Measurements from ENCODE around the gene IFITM5. TPM values are rescaled to one million over a fixed set of nuclear protein-coding genes. Genes with fewer than 3 reads are reported as not detected.
A peak's percentile ranks its signal among the peaks of the same experiment; 100 is the strongest.

IFITM5 gene
- total RNA-seq, 1 experiment from 2014 or later: not detected

- H3K4me3 Mint-ChIP-seq: peak overlapping the region; percentile 63 to 83
These were observed 9.4 kb downstream of the IFITM5 start for GRCh38 chr11:289712-290620.

More at GRCh38 chr11:289712-290620, 9.4 kb downstream of the IFITM5 start:
- Histone ChIP-seq H3K9me3 (ENCODE audit: control insufficient read depth, low read depth, low read length) (no peaks in the 10 kb centered on the region), H2BK120ac (ENCODE audit: low read depth, low read length, poor library complexity, severe bottlenecking) (no peak overlapping the region), H2BK20ac (ENCODE audit: low read depth, low read length, poor library complexity, severe bottlenecking) (no peak overlapping the region), H3T11ph (ENCODE audit: low read length) (no peak overlapping the region), H4K5ac (ENCODE audit: insufficient read length, low read depth, low read length) (no peak overlapping the region), H4K8ac (replicated peaks; ENCODE audit: insufficient read length, low read depth, low read length) (no peak overlapping the region), H4K91ac (ENCODE audit: insufficient read length, low read depth, low read length) (no peak overlapping the region), H3K9ac (ENCODE audit: extremely low read depth, insufficient read length, low read length) (no peak overlapping the region), H3K4ac (ENCODE audit: low read depth, low read length) (no peak overlapping the region), H3K23me2 (ENCODE audit: insufficient read length, low read depth, low read length, poor library complexity, severe bottlenecking) (peaks cover 9% of the 10 kb centered on the region), H2AFZ (ENCODE audit: low read length) (no peak overlapping the region), H3K14ac (ENCODE audit: insufficient read depth, low read length) (peak overlapping the region; percentile 1; the same call in 1 of the 2 replicates), H3K79me2 (ENCODE audit: insufficient read depth, low read length) (no peaks in the 10 kb centered on the region), H3K18ac (ENCODE audit: insufficient read length, low read depth, low read length) (no peak overlapping the region), H3K27ac (ENCODE audit: insufficient read length, low read depth, low read length) (no peak overlapping the region), H3K56ac (ENCODE audit: insufficient read length, low read depth, low read length) (no peak overlapping the region), H2AK5ac (ENCODE audit: insufficient read length, low read length) (no peak overlapping the region), H3K23ac (ENCODE audit: insufficient read length, low read depth, low read length) (no peak overlapping the region), H2BK12ac (ENCODE audit: insufficient read length, low read depth, low read length) (no peak overlapping the region), H3K4me2 (ENCODE audit: insufficient read depth, insufficient read length, low read length) (peak overlapping the region; percentile 5), H2BK5ac (ENCODE audit: insufficient read length, low read length) (no peak overlapping the region), H3K4me1 (ENCODE audit: insufficient read depth, low read length) (no peaks in the 10 kb centered on the region), H3K27me3 (ENCODE audit: insufficient read depth, low read length) (peaks cover 7% of the 10 kb centered on the region; the same call in 1 of the 2 replicates), H4K20me1 (ENCODE audit: control insufficient read depth, insufficient read depth, insufficient read length) (no peaks in the 10 kb centered on the region), H3K79me1 (ENCODE audit: insufficient read depth, low read depth, low read length, poor library complexity, severe bottlenecking) (no peaks in the 10 kb centered on the region), H2BK15ac (ENCODE audit: low read depth, low read length) (no peak overlapping the region)
- TF ChIP-seq CTCF (conservative IDR thresholded peaks at IDR 0.05): no peak
- WGBS (ENCODE audit: extremely low coverage, insufficient read length, low lambda C conversion rate): no CpG with 5 or more reads among the region's 48 CpGs
- no peaks in the 10 kb centered on the region for H3K9me3 Mint-ChIP-seq
- peaks cover 13% of the 10 kb centered on the region for H3K27me3 Mint-ChIP-seq (ENCODE audit: low read depth)
- peaks cover 15 to 36% (median 21%) of the 10 kb centered on the region in 3 experiments for H3K36me3 Mint-ChIP-seq (ENCODE audit: insufficient read depth in 1 of 3, low read depth in 3 of 3)
- DNase-seq: no peak
- H3K4me1 Mint-ChIP-seq: peaks cover 25 to 33% of the 10 kb centered on the region in 2 experiments
- no peak overlapping the region for H3K27ac Mint-ChIP-seq
